ENCODE measurements around the gene GZF1.
"Not testable (repeated sequence)": the region's sequence is repeated elsewhere in the genome, so short reads cannot be mapped to it uniquely, and the experiment has no call there.

GZF1 gene

GRCh38 chr20:23347791-23348190 lies 14.2 kb upstream of the GZF1 start:
- TF ChIP-seq POLR2A (IDR thresholded peaks at IDR 0.05; ENCODE audit: extremely low read depth, insufficient read length) (no peak), MYC (IDR thresholded peaks at IDR 0.05; ENCODE audit: low read depth, low read length) (no peak), CTCF (IDR thresholded peaks at IDR 0.05; ENCODE audit: low read depth, low read length) (no peak), MAX (IDR thresholded peaks at IDR 0.05; ENCODE audit: low read depth, low read length) (no peak)
- DNase-seq (ENCODE audit: low read depth) = no peak
- H3K4me3 ChIP-seq (ENCODE audit: low read depth, low read length) = no peak overlapping the region

DNA sequence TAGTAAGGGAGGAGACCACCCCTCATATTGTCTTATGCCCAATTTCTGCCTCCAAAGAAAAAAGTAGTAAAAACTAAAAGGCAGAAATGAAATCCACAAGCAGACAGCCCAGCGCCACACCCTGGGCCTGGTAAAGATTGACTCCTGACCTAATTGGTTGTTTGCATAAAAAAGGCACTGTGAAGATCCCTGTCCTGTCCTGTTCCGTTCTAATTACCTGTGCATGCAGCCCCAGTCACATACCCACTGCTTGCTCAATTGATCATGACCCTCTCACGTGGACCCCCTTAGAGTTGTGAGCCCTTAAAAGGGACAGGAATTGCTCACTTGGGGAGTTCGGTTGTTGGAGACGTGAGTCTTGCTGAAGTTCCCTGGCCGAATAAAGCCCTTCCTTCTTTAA lies 13.5 kb upstream of the GZF1 start:
- DNase-seq (ENCODE audit: low read depth); H3K4me3 ChIP-seq (ENCODE audit: low read depth, low read length): not testable (repeated sequence)

DNA sequence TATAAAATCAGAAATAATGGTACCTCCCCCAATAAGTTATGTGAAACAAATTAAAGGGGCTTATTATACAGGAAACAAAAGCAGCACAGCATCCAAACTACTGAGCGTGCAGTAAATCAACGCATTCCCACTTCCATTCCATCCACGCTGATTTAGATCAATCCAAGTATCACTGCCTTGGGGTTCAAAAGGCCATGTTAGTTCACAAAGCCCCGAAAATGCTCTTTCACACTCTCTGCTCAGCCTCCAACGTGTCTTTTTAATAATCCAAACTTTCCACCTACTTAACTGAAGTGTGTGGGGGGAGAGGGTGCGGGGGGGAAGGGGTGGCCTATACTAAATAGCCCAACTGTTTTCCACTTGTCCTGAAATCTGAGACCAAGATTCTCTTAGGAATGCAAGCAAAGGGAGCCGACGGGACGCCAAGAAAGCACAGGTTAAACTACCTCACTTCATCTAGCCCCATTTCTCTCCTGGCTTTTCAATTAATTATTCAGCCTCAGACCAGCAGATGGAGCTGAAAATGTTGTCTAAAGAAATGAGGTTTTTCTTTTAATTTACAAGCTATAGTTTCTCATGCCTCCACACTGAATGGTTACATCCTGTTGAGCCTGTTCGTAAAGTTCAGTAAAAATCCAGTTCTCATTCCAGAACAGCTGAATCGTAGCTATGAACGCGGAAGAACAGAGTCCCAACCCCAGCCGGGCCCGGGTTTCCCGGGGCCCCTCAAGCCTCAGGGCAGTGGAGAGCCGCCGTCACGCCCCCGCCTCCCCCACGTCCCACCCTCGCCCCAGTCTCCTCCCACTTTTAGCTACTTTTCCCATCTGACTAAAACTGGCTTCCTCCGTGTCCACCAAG lies 12.4 kb upstream of the GZF1 start:
- TF ChIP-seq MAX (IDR thresholded peaks at IDR 0.05; ENCODE audit: low read depth, low read length) (no peak), CTCF (IDR thresholded peaks at IDR 0.05; ENCODE audit: low read depth, low read length) (peak; percentile 39)
- peak overlapping the region; percentile 96 for H3K4me3 ChIP-seq (ENCODE audit: low read depth, low read length)
- DNase-seq (ENCODE audit: low read depth) = peak; percentile 90

GRCh38 chr20:23350196-23350903 lies 11.6 kb upstream of the GZF1 start, which contains the start of gene NXT1:
Gene NXT1, plus strand, starts transcription at chr20:23350791. Its CDS starts 3,251 bp downstream, at chr20:23354042.
- DNase-seq (ENCODE audit: low read depth) = peak; percentile 98
- TF ChIP-seq MYC (IDR thresholded peaks at IDR 0.05; ENCODE audit: low read depth, low read length) (peak; percentile 80), POLR2A (IDR thresholded peaks at IDR 0.05; ENCODE audit: extremely low read depth, insufficient read length) (peak; percentile 58), CTCF (IDR thresholded peaks at IDR 0.05; ENCODE audit: low read depth, low read length) (no peak), MAX (IDR thresholded peaks at IDR 0.05; ENCODE audit: low read depth, low read length) (peak; percentile 85)

DNA sequence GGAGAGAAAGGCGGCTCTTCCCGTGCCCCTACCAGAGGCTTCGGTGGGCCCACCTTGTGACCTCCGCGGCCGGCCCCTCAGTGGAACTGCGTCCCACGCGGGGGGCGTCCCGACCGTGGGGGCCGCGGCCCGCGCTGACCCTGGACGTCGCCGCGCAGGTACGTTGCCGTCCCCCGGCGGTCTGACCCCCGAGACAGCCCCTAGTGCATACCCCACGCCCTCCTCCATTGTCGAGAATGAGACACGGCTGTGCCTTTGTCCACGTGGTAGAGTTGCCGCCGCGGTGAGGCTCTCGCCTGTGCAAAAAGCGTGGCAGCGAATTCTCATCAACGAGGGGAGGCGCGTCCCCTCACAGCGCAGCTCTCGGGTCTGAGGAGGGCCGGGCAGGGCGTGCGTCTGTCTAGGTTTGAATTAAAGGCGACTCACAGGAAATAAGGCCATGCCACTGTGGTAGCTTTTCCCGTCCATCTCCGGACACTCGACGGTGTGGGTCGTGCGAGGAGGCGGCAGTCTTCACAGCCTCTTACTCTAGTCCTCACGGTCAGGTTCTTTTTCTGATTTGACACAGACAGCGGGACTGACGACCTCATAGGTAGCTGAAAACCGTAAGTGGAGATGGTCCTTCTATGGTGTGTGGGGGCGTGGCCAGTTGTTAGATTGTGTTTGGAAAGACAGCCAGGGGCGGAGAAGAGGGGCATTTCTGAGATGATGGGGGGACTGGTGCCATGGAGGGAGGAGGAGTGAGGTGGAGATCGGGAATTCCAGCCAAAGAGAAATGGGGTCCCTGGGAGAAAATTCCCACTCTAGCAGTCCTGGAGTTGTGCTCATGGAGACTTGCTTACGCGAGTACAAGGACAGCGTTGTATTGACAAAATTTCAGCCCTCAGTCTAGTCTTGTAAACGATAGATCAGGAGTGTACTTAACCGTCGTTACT lies 10.8 kb upstream of the GZF1 start:
- peak overlapping the region; percentile 96 for H3K4me3 ChIP-seq (ENCODE audit: low read depth, low read length)
- peak; percentile 72 for DNase-seq (ENCODE audit: low read depth)
- no peak for TF ChIP-seq CTCF (IDR thresholded peaks at IDR 0.05; ENCODE audit: low read depth, low read length)
- peak; percentile 82 for TF ChIP-seq MAX (IDR thresholded peaks at IDR 0.05; ENCODE audit: low read depth, low read length)
- TF ChIP-seq POLR2A (IDR thresholded peaks at IDR 0.05; ENCODE audit: extremely low read depth, insufficient read length) = no peak
- peak; percentile 80 for TF ChIP-seq MYC (IDR thresholded peaks at IDR 0.05; ENCODE audit: low read depth, low read length)

More at GRCh38 chr20:23350196-23350903, 11.6 kb upstream of the GZF1 start, which contains the start of gene NXT1:
- H3K4me3 ChIP-seq (ENCODE audit: low read depth, low read length) = peak within 1 kb of the TSS; percentile 96
